Glutamatergic neuron (in vitro differentiated cells): ENCODE results near the gene TGFBR3. TPM values are rescaled to one million over a fixed set of nuclear protein-coding genes. Genes with fewer than 3 reads are reported as not detected.
A peak's percentile ranks its signal among the peaks of the same experiment; 100 is the strongest.

Experiments
- DNase-seq: peaks from one replicate; pipeline ENCODE4 v3.0.0; 2022
- H3K27ac Mint-ChIP-seq: one replicate; pipeline ENCODE4 v1.8.0; 2020; ENCODE audit warnings: mild to moderate bottlenecking, mixed read lengths, inconsistent platforms; ENCODE audit not compliant: unreplicated experiment
- H3K27me3 Mint-ChIP-seq: one replicate; pipeline ENCODE4 v1.8.0; 2020; ENCODE audit warnings: mild to moderate bottlenecking, moderate library complexity, mixed read lengths, inconsistent platforms; ENCODE audit not compliant: unreplicated experiment
- H3K36me3 Mint-ChIP-seq: one replicate; pipeline ENCODE4 v1.8.0; 2020; ENCODE audit warnings: mild to moderate bottlenecking, mixed read lengths, inconsistent platforms; ENCODE audit not compliant: unreplicated experiment
- H3K4me1 Mint-ChIP-seq: one replicate; pipeline ENCODE4 v1.8.0; 2020; ENCODE audit warnings: mild to moderate bottlenecking, low read depth, mixed read lengths, inconsistent platforms; ENCODE audit not compliant: unreplicated experiment
- H3K4me3 Mint-ChIP-seq: one replicate; pipeline ENCODE4 v1.8.0; 2020; ENCODE audit warnings: mild to moderate bottlenecking, mixed read lengths, inconsistent platforms; ENCODE audit not compliant: unreplicated experiment
- H3K9me3 Mint-ChIP-seq: one replicate; pipeline ENCODE4 v1.8.0; 2020; ENCODE audit warnings: mild to moderate bottlenecking, moderate library complexity, mixed read lengths, inconsistent platforms; ENCODE audit not compliant: unreplicated experiment
- total RNA-seq: library from RNA; stranded (reverse); fragmentation: NEBNext Ultra II Directional; extraction: Animal tissue kit (Norgen Biotek cat#: 25700); gene quantifications from one replicate; pipeline ENCODE4 v1.2.1, GENCODE V29; 2021; ENCODE audit not compliant: unreplicated experiment
- TF ChIP-seq, protein P1 (sequence below): fragments of 200-600 bp; sonication (generic); IDR thresholded peaks from one replicate; pipeline ENCODE4 v1.5.0; 2021; ENCODE audit not compliant: partially characterized antibody, unreplicated experiment

Gene TGFBR3
- total RNA-seq, 1 donor from 2014 or later, result 0.98 TPM

DNA sequence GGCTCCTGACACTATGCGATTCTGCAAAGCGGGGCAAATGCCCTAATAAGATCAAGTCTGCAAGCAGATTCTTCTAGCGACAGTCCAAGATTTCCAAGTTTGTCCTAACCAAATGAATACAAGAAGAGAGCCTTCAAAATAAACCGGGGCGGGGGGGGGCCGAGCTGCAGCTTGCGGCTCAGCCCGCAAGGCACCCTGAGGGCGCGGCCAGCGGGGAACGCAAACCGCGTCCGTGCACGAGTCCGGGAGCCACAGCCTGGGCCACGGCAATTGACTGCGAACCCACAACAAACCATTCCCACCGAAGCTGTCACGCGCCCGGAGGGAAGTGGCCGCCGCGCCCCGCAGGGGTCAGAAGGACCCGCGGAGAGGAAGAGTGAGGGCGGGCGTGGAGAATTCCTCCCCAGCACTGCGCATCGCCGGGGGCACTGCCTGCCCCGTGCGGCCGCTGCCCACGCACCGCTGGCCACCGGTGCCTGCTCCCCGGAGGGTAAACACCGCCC lies 687 bp downstream of the TGFBR3 start:
- H3K27ac Mint-ChIP-seq, result no peak overlapping the region
- TF ChIP-seq, protein P1, sequence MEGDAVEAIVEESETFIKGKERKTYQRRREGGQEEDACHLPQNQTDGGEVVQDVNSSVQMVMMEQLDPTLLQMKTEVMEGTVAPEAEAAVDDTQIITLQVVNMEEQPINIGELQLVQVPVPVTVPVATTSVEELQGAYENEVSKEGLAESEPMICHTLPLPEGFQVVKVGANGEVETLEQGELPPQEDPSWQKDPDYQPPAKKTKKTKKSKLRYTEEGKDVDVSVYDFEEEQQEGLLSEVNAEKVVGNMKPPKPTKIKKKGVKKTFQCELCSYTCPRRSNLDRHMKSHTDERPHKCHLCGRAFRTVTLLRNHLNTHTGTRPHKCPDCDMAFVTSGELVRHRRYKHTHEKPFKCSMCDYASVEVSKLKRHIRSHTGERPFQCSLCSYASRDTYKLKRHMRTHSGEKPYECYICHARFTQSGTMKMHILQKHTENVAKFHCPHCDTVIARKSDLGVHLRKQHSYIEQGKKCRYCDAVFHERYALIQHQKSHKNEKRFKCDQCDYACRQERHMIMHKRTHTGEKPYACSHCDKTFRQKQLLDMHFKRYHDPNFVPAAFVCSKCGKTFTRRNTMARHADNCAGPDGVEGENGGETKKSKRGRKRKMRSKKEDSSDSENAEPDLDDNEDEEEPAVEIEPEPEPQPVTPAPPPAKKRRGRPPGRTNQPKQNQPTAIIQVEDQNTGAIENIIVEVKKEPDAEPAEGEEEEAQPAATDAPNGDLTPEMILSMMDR, result no peak
- DNase-seq, result peak; percentile 17
- peaks cover 4% of the 10 kb centered on the region for H3K9me3 Mint-ChIP-seq
- H3K27me3 Mint-ChIP-seq, result peaks cover 11% of the 10 kb centered on the region
- H3K36me3 Mint-ChIP-seq, result no peaks in the 10 kb centered on the region
- peaks cover 3% of the 10 kb centered on the region for H3K4me1 Mint-ChIP-seq
- H3K4me3 Mint-ChIP-seq, result peak overlapping the region; percentile 93

DNA sequence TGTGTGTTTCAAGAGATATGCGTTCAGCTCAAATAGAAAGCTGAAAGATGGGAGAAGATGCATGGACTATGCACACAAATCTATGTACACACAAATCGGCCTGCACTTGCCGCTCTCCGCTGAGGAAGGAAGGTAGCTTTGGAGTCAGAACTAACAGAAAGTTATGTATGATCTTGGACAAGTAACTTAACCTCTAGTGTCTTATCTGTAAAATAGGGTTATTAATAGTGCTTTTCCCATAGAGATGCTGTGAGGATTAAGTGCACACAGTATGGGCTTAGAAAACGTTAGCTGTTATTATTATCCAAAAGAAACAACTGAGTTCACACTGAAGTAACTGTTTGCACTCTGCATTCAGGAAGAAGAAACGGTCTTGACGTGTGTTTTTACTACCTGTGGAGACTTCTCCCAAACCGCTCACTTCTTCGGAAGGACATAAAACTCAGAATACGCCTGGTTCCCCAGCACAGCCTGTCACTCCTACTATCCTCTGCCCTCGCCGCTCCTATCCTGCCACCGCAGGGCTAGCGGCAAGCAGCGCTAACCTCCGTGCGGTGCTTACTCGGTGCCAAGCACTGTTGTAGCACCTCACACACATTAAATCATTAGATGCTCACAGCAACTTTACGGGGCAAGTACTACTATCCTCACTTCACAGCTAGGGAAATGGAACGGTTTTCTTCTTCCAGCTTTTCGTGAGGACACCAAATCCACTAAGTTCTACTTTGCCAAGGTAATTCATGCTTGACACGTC lies 1.3 kb downstream of the TGFBR3 start:
- TF ChIP-seq, protein P1, result no peak
- Mint-ChIP-seq H3K27ac (no peak overlapping the region), H3K4me3 (peak overlapping the region; percentile 93), H3K27me3 (peaks cover 11% of the 10 kb centered on the region), H3K36me3 (no peaks in the 10 kb centered on the region), H3K4me1 (peaks cover 3% of the 10 kb centered on the region), H3K9me3 (peaks cover 4% of the 10 kb centered on the region)
- no peak for DNase-seq

DNA sequence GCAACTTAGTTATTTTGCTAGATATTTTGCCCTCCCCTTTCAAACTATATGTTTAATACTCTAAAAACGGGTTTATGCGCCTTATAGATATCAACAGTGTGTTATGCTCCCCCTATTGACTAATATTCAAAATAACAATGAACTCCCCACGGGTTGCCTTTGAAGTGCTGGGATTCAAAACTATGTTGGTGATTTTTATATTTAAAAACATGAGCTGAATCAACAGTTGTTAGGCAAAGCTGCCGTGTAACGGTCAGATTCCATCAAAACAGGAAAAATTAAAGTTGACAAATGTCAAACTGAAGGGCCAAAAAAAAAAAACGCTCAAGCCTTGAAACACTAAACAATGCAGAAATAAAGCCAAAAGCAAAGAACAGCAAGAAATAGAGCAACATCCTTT lies 2.5 kb downstream of the TGFBR3 start:
- TF ChIP-seq, protein P1, result peak; percentile 27
- Mint-ChIP-seq H3K4me3 (no peak overlapping the region), H3K36me3 (no peaks in the 10 kb centered on the region)

DNA sequence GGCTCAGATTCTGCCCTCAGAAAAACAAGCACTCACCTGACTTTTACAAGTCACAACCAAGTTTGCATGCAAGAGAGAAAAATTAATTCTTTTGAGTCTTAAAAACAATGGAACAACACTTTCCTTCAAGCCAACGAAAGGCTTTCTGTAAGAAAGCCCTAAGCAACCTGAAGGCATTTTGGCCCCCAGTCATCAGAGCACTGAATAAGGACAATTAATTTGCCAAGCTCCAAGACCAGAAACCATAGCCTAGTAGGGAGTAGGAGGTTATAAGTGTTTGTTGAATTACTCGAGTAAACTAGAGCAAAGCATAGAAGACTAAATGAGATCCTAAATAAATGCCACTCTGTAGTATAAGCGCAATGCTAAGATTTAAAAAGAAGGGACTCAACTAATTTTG lies 4.7 kb downstream of the TGFBR3 start:
- Mint-ChIP-seq H3K9me3 (peaks cover 1% of the 10 kb centered on the region), H3K36me3 (no peaks in the 10 kb centered on the region), H3K27me3 (peaks cover 7% of the 10 kb centered on the region), H3K4me3 (no peak overlapping the region), H3K4me1 (peaks cover 3% of the 10 kb centered on the region), H3K27ac (no peak overlapping the region)
- TF ChIP-seq, protein P1, result no peak
- no peak for DNase-seq

More for the DNA sequence above, 2.5 kb downstream of the TGFBR3 start:
- H3K9me3 Mint-ChIP-seq, result peaks cover 4% of the 10 kb centered on the region
- peaks cover 11% of the 10 kb centered on the region for H3K27me3 Mint-ChIP-seq
- no peak overlapping the region for H3K27ac Mint-ChIP-seq
- no peak for DNase-seq
- peaks cover 3% of the 10 kb centered on the region for H3K4me1 Mint-ChIP-seq

DNA sequence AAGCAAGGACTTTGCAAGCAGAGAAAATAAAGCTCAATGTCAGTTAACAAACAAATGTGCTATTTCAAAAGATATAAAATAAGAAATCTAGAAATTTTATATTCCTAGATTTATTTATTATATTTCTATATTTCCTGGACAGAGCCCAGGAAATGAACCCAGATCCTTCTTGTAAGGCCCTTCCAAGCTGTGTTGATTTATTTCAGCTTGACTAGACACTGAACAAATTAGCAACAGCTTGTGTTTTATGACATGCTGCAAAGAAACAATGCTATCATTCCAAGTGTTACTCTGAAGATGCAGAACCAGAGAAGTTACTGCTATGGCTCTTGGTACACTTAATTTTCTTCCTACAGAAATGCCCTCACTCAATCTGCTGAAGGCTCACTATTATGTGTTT lies 6.2 kb downstream of the TGFBR3 start:
- Mint-ChIP-seq H3K4me3 (no peak overlapping the region), H3K4me1 (peaks cover 1% of the 10 kb centered on the region), H3K27me3 (peaks cover 8% of the 10 kb centered on the region), H3K27ac (no peak overlapping the region), H3K36me3 (no peaks in the 10 kb centered on the region), H3K9me3 (peaks cover 1% of the 10 kb centered on the region)
- DNase-seq, result no peak
- TF ChIP-seq, protein P1, result no peak
